GM11168 (cell line): ENCODE measurements around the gene GPR108.
"Not testable (repeated sequence)": the region's sequence is repeated elsewhere in the genome, so short reads cannot be mapped to it uniquely, and the experiment has no call there.

Experiments used
- in situ Hi-C: fragments of 300-500 bp; cut with MboI; formaldehyde crosslinking; loops from one replicate; pipeline ENCODE4 v1.12.0; 2022; ENCODE audit warnings: low sequenced_read_pairs; ENCODE audit not compliant: unreplicated experiment

The GPR108 gene

GRCh38 chr19:6737284-6737872 is at the start of gene GPR108:
Gene GPR108 (minus strand): TSS chr19:6737580. CDS start chr19:6737576, 4 bp downstream.
- in situ Hi-C loops: loop anchor here (5.0 to 10.0 kb wide), 2 partner anchors 90 to 213 kb away; no protein-coding TSS in a partner anchor

- in situ Hi-C loops: no loop called here
Measured at GRCh38 chr19:6779206-6779605, 41.8 kb upstream of the GPR108 start.

- in situ Hi-C loops: no loop called here
Measured at GRCh38 chr19:6778386-6778785, 41.0 kb upstream of the GPR108 start.

- in situ Hi-C loops: no loop called here
Measured at GRCh38 chr19:6777434-6777833, 40.1 kb upstream of the GPR108 start.

- in situ Hi-C loops: no loop called here
Measured at GRCh38 chr19:6776999-6777398, 39.6 kb upstream of the GPR108 start.

- in situ Hi-C loops: not testable (repeated sequence)
Measured at GRCh38 chr19:6776045-6776444, 38.7 kb upstream of the GPR108 start.

GRCh38 chr19:6774821-6775707 is 37.7 kb upstream of the GPR108 start:
- in situ Hi-C loops: no loop called here

- in situ Hi-C loops: no loop called here
Measured at GRCh38 chr19:6773323-6773931, 36.0 kb upstream of the GPR108 start.

GRCh38 chr19:6772866-6773322 is 35.5 kb upstream of the GPR108 start:
- in situ Hi-C loops: no loop called here

GRCh38 chr19:6772028-6772865 is 34.9 kb upstream of the GPR108 start, which contains the start of gene VAV1:
Gene VAV1 (plus strand): TSS chr19:6772708. CDS start chr19:6772808, 100 bp downstream.
- in situ Hi-C loops: no loop called here

- in situ Hi-C loops: not testable (repeated sequence)
Measured at GRCh38 chr19:6771648-6772027, 34.3 kb upstream of the GPR108 start.

- in situ Hi-C loops: no loop called here
Measured at GRCh38 chr19:6769006-6769619, 31.7 kb upstream of the GPR108 start.

- in situ Hi-C loops: no loop called here
Measured at GRCh38 chr19:6768236-6768785, 30.9 kb upstream of the GPR108 start.

- in situ Hi-C loops: no loop called here
Measured at GRCh38 chr19:6767357-6768235, 30.2 kb upstream of the GPR108 start, which contains the start of gene SH2D3A. Gene SH2D3A (minus strand): TSS chr19:6767435. CDS start chr19:6763748, 3,687 bp downstream.

GRCh38 chr19:6767081-6767356 is 29.6 kb upstream of the GPR108 start:
- in situ Hi-C loops: no loop called here

- in situ Hi-C loops: no loop called here
Measured at GRCh38 chr19:6766357-6767080, 29.1 kb upstream of the GPR108 start.

- in situ Hi-C loops: no loop called here
Measured at GRCh38 chr19:6765738-6766356, 28.5 kb upstream of the GPR108 start.
